ENCODE data around the gene CREBBP.
"Not testable (repeated sequence)": the region's sequence is repeated elsewhere in the genome, so short reads cannot be mapped to it uniquely, and the experiment has no call there.

Gene CREBBP

DNA sequence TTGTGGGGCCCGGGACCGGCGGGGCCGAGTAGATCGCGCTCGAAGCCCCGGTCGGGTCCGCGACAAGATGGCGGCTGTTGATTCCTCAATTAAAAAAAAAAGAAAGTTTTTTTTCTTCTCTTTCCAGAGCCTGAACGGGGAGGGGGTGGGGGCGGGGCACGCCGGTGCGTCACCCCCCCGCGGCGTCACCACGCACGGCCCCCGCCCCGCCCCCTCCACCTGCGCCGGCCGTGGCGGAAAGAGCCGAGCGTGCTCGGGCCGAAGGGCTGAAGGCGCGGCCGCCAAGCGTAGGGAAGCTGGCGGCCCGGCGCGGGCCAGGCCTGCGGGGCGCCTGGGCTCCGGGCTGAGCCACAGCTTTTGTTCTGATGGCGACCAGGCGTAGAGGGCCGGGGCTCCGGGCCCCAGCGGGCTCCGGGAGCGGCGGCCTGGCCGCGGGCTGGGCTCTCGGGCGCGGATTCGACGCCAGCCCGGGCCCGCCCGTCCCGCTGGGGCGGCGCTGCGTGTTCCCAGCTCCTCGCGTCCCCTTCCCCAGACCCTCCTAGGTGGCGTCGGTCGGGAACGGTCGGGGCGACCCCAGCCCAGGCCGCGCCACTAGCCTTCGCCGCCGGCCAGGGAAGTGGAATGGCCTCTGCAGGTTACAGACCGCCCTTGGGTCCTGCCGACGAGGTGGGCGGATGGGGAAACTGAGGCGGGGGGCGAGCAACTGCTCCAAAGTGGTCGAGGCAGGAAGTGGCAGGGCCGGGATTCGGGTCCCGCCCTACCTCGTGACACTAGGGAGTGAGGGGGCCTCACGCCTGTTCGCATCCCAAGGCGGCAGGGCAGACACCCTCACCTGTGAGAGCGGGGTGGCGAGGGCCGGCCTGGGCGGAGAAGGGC, at the start of gene CREBBP:
CREBBP (minus strand) TSS at position 91 of the 876 bp plus-strand sequence. CDS start 797 bp downstream, outside the sequence.
- Mint-ChIP-seq H3K27me3 (ENCODE audit: low read depth) (peaks cover 21% of the 10 kb centered on the region), H3K36me3 (ENCODE audit: low read depth) (peaks cover 20% of the 10 kb centered on the region), H3K27ac (peak within 1 kb of the TSS; percentile 82), H3K9me3 (no peaks in the 10 kb centered on the region), H3K4me3 (peak within 1 kb of the TSS; percentile 87), H3K4me1 (ENCODE audit: low read depth) (peaks cover 35% of the 10 kb centered on the region)

DNA sequence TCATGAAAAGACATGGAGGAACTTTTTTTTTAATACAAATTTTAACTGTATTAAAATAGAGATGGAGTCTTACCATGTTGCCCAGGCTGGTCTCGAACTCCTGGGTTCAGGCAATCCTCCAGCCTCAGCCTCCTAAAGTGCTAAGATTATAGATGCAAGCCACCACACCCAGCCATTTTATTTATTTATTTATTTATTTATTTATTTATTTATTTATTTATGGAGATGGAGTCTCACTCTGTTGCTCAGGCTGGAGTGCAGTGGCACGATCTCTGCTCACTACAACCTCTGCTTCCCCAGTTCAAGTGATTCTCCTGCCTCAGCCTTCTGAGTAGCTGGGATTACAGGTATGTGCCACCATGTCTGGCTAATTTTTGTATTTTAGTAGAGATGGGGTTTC, 46.6 kb upstream of the CREBBP start:
- not testable (repeated sequence) for H3K4me1 Mint-ChIP-seq (ENCODE audit: low read depth); H3K36me3 Mint-ChIP-seq (ENCODE audit: low read depth); H3K27ac Mint-ChIP-seq; H3K4me3 Mint-ChIP-seq; H3K9me3 Mint-ChIP-seq
- peaks cover 15% of the 10 kb centered on the region for H3K27me3 Mint-ChIP-seq (ENCODE audit: low read depth)

DNA sequence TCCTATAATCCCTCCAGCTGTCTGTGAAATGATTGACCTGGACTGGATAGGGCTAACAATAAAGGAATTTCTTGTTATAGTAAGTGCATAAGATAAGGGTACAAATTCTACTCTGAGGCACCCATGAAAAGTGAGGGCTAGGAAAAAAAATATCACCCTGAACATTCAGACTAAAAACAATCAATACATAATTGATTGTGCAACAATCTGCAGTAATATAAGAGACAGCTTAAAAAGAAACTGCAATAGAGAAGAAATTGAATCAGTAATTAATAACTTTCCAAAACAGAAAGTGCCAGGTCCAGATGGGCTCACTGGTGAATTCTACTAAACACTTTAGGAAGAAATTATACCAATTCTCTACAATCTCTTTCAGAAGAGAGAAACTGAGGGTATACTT, 44.2 kb upstream of the CREBBP start:
- Mint-ChIP-seq H3K4me1 (ENCODE audit: low read depth) (no peaks in the 10 kb centered on the region), H3K4me3 (no peak overlapping the region), H3K27me3 (ENCODE audit: low read depth) (peaks cover 5% of the 10 kb centered on the region), H3K36me3 (ENCODE audit: low read depth) (no peaks in the 10 kb centered on the region), H3K9me3 (no peaks in the 10 kb centered on the region), H3K27ac (no peak overlapping the region)

DNA sequence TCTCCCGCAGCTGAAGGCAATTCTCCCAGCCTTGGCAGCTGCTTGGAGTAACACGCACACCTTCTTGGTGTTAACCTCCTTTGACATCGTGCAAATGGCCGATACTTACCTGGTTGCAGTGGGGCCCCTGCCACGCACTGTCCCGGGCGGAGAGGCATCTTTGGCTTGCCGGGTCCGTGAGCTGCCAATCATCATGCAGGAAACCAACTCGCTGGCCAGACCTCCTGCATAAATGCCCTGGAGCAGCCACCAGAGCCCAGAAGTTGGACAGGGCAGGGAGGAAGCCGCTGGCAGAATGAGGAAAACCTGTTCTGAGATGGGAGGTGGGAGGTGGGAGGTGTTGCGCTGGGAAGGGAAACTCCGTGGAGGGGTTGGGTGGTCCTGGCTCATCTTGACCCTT, 41.7 kb upstream of the CREBBP start:
- H3K4me1 Mint-ChIP-seq (ENCODE audit: low read depth): no peaks in the 10 kb centered on the region
- H3K9me3 Mint-ChIP-seq: peaks cover 12% of the 10 kb centered on the region
- H3K27me3 Mint-ChIP-seq (ENCODE audit: low read depth): peaks cover 5% of the 10 kb centered on the region
- no peak overlapping the region for H3K4me3 Mint-ChIP-seq
- no peak overlapping the region for H3K27ac Mint-ChIP-seq
- peaks cover 2% of the 10 kb centered on the region for H3K36me3 Mint-ChIP-seq (ENCODE audit: low read depth)

DNA sequence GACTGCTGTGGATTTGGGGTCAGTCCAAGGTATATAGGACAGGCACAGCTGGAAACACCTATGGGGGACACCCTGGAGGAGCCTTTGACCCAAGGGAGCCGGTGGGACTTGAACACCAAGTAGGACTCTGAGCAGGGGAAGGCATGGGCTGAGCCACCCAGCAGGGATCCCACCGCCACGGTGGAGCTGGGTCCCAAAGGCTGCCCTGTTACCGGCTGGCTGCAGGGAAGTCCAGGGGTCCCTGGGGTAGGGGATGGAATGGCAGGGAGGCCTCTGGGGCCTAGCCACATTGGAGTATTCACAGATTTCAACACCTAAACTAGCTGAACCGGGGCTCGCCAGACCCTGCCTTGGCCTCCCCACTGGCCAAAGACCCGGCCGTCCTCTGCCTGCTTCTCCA, 39.7 kb upstream of the CREBBP start:
- Mint-ChIP-seq H3K9me3 (peaks cover 12% of the 10 kb centered on the region), H3K4me1 (ENCODE audit: low read depth) (no peaks in the 10 kb centered on the region), H3K4me3 (no peak overlapping the region), H3K27me3 (ENCODE audit: low read depth) (no peaks in the 10 kb centered on the region), H3K27ac (no peak overlapping the region), H3K36me3 (ENCODE audit: low read depth) (peaks cover 2% of the 10 kb centered on the region)

DNA sequence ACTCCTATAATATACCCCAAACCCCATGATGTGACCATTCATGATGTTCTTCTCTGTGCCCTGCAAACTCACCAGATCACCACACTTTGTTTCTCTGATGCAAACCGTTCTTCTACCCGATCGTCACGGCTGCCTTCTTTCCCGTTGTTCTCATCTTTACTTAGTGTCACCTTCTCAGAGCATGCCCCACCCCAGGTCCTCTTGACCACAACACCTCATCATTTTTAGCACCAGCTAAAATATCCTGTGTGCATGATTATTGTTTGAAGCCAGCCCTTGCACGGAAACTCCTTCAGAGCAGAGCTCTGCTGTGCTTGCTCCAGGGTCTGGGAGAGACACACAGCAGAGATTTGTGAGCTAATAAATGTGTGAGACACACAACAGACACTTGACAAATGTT, 38.9 kb upstream of the CREBBP start:
- Mint-ChIP-seq H3K9me3 (peaks cover 12% of the 10 kb centered on the region), H3K27ac (no peak overlapping the region), H3K36me3 (ENCODE audit: low read depth) (peaks cover 2% of the 10 kb centered on the region), H3K4me1 (ENCODE audit: low read depth) (no peaks in the 10 kb centered on the region), H3K4me3 (no peak overlapping the region), H3K27me3 (ENCODE audit: low read depth) (no peaks in the 10 kb centered on the region)

DNA sequence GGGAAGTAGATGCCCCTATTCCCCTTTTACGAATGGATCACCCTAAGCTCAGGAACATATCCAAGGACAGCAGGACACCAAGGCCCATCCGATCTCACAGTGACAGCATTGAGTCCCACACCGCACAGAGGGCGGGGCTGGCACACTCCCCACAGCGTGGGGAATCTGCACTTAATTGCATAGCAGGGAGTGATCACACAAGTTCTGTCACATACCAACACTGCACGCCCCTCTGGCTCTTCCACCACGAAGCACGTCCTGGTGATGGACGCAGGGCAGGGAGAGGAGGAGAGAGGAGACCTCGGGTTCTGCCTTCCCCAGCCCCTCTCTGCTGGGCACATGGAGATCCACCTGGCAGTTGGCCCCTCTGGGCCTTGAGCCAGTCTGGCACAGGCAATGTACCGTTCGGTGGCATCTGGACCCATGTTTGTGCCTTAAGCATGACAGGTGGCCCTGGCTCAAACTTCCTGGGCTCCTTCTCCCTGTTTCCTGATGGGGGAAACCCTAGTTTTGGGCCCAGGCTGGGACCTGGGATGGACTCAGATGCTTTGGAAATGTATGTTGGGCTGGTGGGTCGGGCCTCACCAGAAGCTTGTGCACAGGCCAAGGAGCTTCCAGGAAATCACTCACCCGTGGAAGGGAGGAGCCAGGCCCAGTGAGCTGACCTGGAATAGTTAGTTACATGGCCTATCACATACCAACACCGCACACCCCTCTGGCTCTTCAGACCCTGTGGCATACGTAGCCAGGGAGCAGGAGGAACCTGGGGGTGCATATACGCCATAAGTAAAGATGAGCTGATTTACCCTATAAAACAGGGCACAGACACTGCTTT, 35.1 kb upstream of the CREBBP start:
- H3K27ac Mint-ChIP-seq: no peak overlapping the region
- no peak overlapping the region for H3K4me3 Mint-ChIP-seq
- no peaks in the 10 kb centered on the region for H3K27me3 Mint-ChIP-seq (ENCODE audit: low read depth)
- peaks cover 2% of the 10 kb centered on the region for H3K36me3 Mint-ChIP-seq (ENCODE audit: low read depth)
- peaks cover 12% of the 10 kb centered on the region for H3K9me3 Mint-ChIP-seq
- no peaks in the 10 kb centered on the region for H3K4me1 Mint-ChIP-seq (ENCODE audit: low read depth)

DNA sequence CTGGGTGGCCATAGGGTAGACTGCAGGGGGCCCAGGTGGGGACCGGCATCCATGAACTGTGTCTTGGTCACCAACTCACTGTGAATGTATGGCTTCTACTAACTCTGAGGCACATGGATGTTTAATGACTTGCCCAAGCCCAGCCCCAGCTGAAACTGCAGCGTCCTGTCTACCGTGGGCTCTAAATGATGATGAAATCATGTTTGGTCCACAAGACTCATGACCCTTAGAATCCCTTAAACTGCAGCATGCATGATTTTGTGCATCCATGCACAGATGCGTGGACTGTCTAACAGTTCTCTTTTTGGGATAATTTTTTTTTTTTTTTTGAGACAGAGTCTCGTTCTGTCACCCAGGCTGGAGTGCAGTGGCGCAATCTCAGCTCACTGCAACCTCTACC, 32.4 kb upstream of the CREBBP start:
- Mint-ChIP-seq H3K4me1 (ENCODE audit: low read depth) (no peaks in the 10 kb centered on the region), H3K27me3 (ENCODE audit: low read depth) (no peaks in the 10 kb centered on the region), H3K9me3 (no peaks in the 10 kb centered on the region), H3K27ac (no peak overlapping the region), H3K4me3 (no peak overlapping the region), H3K36me3 (ENCODE audit: low read depth) (no peaks in the 10 kb centered on the region)

DNA sequence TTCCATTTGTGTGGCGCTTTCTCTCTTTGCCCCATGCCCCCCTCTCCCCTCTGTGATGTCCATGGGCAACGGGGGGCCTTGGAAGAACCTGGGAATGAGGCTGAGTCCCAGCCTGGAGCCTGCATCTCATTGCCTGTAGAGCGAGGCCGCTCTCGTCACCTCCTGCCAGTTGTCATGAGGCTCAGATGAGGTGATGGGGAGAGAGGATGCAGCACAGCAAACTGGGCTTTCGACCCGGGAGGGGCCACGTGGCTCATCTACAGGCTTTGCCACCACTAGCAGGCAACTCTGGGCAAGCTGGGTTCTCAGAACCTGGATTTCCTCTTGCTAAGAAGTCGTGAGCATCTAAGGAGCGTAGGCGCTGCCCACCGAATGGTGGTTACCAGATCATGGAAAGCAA, 31.9 kb upstream of the CREBBP start:
- no peak overlapping the region for H3K4me3 Mint-ChIP-seq
- H3K27me3 Mint-ChIP-seq (ENCODE audit: low read depth): no peaks in the 10 kb centered on the region
- H3K36me3 Mint-ChIP-seq (ENCODE audit: low read depth): no peaks in the 10 kb centered on the region
- H3K27ac Mint-ChIP-seq: no peak overlapping the region
- no peaks in the 10 kb centered on the region for H3K4me1 Mint-ChIP-seq (ENCODE audit: low read depth)
- H3K9me3 Mint-ChIP-seq: no peaks in the 10 kb centered on the region

DNA sequence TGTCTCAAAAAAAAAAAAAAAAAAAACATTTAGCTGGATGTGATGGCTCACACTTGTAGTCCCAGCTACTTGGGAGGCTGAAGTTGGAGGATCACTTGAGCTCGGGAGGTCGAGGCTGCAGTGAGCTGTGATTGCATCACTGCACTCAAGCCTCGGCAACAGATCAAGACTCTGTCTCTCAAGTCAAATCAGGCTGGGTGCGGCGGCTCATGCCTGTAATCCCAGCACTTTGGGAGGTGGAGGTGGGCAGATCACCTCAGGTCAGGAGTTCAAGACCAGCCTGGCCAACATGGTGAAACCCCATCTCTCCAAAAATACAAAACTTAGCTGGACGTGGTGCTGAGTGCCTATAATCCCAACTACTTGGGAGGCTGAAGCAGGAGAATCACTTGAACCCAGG, 31.2 kb upstream of the CREBBP start:
- not testable (repeated sequence) for H3K36me3 Mint-ChIP-seq (ENCODE audit: low read depth); H3K27ac Mint-ChIP-seq; H3K4me1 Mint-ChIP-seq (ENCODE audit: low read depth)

DNA sequence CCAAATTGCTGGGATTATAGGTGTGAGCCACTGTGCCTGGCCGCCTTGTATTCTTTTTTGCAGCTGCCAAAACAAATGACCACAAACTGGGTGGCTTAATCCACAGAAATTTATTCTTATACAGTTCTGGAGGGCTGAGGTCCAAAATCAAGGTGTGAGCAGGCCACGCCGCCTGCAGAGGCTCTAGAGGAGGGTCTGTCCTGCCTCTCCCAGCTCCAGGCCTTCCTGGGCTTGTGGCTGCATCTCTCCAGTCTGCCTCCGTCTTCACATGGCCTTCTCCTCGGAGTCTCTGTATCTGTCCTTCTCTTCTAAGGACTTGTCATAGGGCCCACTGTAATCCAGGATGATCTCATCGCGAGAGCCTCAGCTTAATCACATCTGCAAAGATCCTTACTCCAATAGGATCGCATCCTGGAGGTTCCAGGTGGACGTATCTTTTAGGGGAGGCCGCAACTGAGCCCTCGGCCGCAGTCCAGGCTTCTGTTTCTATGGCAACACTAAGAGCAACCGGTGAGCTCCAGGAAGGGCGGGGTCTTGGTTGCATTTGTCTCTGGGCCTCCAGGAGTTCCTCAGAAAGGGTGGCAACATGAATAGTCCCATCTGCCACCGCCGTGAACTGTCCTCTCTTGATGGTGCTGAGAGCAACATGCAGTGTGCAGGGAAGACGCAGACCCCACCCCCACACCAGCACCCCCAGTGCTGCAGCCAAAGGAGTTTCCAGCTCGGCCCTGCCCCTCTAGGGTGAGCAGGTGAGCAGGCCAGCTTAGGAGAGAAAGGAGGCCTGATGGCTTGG, 29.5 kb upstream of the CREBBP start:
- Mint-ChIP-seq H3K4me1 (ENCODE audit: low read depth) (no peaks in the 10 kb centered on the region), H3K9me3 (no peaks in the 10 kb centered on the region), H3K27me3 (ENCODE audit: low read depth) (peaks cover 3% of the 10 kb centered on the region), H3K36me3 (ENCODE audit: low read depth) (no peaks in the 10 kb centered on the region), H3K27ac (no peak overlapping the region), H3K4me3 (no peak overlapping the region)

More for the DNA sequence above, 31.2 kb upstream of the CREBBP start:
- H3K4me3 Mint-ChIP-seq; H3K9me3 Mint-ChIP-seq; H3K27me3 Mint-ChIP-seq (ENCODE audit: low read depth): not testable (repeated sequence)

DNA sequence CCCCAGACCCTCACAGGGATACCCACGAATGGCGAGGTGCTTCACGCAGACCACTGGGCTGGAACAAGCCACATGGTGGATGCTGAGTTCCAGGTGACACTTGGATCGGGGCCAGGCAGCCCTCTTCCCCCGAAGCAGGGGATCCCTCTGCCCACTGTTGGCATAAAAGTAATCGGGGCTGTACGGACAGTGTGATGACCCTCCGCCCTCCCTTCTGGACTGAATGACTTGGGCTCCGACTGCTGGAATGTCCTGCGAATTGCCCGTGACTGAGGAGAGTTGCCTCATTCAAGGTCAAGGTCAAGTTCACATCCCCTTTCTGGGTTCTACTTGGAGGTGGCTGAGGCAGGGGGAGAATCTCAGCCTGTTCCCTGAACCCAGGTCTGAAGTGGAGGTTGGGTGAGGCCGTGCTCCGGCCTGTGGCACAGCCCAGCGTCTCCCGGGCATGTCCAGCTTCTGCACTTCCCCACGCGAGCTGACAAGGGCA, 28.5 kb upstream of the CREBBP start:
- H3K4me3 Mint-ChIP-seq: no peak overlapping the region
- H3K4me1 Mint-ChIP-seq (ENCODE audit: low read depth): no peaks in the 10 kb centered on the region
- H3K9me3 Mint-ChIP-seq: no peaks in the 10 kb centered on the region
- H3K27ac Mint-ChIP-seq: no peak overlapping the region
- no peaks in the 10 kb centered on the region for H3K36me3 Mint-ChIP-seq (ENCODE audit: low read depth)
- H3K27me3 Mint-ChIP-seq (ENCODE audit: low read depth): peaks cover 3% of the 10 kb centered on the region

DNA sequence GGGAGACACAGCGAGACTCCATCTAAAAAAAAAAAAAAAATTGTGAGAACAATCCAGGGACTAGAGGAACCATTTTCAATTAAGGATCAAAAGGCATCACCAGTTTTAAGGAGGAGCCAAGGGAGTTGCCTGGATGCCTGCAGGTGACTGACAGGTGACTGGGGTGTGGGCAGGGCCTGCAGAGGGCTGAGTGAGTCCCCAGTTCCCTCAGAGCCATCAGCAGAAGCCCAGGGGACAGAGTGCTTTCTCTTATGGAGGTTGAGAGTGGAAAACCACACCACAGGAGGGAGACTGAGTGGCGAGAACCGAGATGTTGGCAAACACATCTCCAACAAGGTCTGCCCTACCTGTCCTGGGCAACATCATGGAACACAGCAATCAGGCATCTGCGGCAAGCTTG, 27.1 kb upstream of the CREBBP start:
- no peak overlapping the region for H3K27ac Mint-ChIP-seq
- no peaks in the 10 kb centered on the region for H3K4me1 Mint-ChIP-seq (ENCODE audit: low read depth)
- no peak overlapping the region for H3K4me3 Mint-ChIP-seq
- peaks cover 3% of the 10 kb centered on the region for H3K27me3 Mint-ChIP-seq (ENCODE audit: low read depth)
- no peaks in the 10 kb centered on the region for H3K9me3 Mint-ChIP-seq
- no peaks in the 10 kb centered on the region for H3K36me3 Mint-ChIP-seq (ENCODE audit: low read depth)

DNA sequence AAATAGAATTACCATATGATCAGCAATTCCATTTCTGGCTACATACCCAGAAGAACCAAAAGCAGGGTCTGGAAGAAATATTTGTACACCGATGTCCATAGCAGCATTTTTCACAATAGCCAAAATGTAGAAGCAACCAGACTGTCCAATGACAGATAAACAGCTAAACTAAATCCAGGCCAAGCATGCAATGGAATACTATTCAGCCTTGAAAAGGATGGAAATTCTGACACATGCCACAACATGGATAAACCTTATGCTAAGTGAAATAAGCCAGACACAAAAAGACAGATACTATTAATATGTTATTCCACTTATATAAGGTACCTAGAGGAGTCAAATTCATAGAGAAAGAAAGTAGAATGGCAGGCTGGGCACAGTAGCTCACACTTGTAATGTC, 25.9 kb upstream of the CREBBP start:
- H3K27me3 Mint-ChIP-seq (ENCODE audit: low read depth): peaks cover 3% of the 10 kb centered on the region
- no peaks in the 10 kb centered on the region for H3K4me1 Mint-ChIP-seq (ENCODE audit: low read depth)
- H3K4me3 Mint-ChIP-seq: no peak overlapping the region
- no peak overlapping the region for H3K27ac Mint-ChIP-seq
- H3K9me3 Mint-ChIP-seq: no peaks in the 10 kb centered on the region
- H3K36me3 Mint-ChIP-seq (ENCODE audit: low read depth): no peaks in the 10 kb centered on the region
